ENCODE results near the gene GRHL1.

GRHL1 gene

GRCh38 chr2:9968553-9969497, 17.3 kb downstream of the GRHL1 start:
- TF ChIP-seq EZH2phosphoT487 (IDR thresholded peaks at IDR 0.05; ENCODE audit: low read depth): no peak
- no peak for TF ChIP-seq CTCF (IDR thresholded peaks at IDR 0.05; ENCODE audit: low read depth, low read length)
- no peaks in the 10 kb centered on the region for H3K27me3 ChIP-seq (ENCODE audit: low read depth, low read length)
- H3K36me3 ChIP-seq (replicated peaks; ENCODE audit: low read depth, low read length): no peaks in the 10 kb centered on the region
- no peaks in the 10 kb centered on the region for H4K20me1 ChIP-seq (ENCODE audit: insufficient read depth, low read length)
- no peak overlapping the region for H2AFZ ChIP-seq (ENCODE audit: low read depth, low read length)
- no peaks in the 10 kb centered on the region for H3K9me3 ChIP-seq (ENCODE audit: insufficient read depth, low read length)
- H3K9ac ChIP-seq (ENCODE audit: low read length): no peak overlapping the region
- H3K4me1 ChIP-seq (ENCODE audit: low read length): peaks cover 44% of the 10 kb centered on the region
- peak overlapping the region; percentile 55 for H3K4me3 ChIP-seq (ENCODE audit: low read length)
- peak overlapping the region; percentile 70 for H3K27ac ChIP-seq (ENCODE audit: low read length)
- H3K79me2 ChIP-seq (ENCODE audit: low read length): no peaks in the 10 kb centered on the region
- peak overlapping the region; percentile 70 for H3K4me2 ChIP-seq (ENCODE audit: low read length)

- TF ChIP-seq CTCF (IDR thresholded peaks at IDR 0.05; ENCODE audit: low read depth, low read length) (no peak), EZH2phosphoT487 (IDR thresholded peaks at IDR 0.05; ENCODE audit: low read depth) (no peak)
- Histone ChIP-seq H4K20me1 (ENCODE audit: insufficient read depth, low read length) (no peaks in the 10 kb centered on the region), H3K4me1 (ENCODE audit: low read length) (peaks cover 34% of the 10 kb centered on the region), H3K27ac (ENCODE audit: low read length) (no peak overlapping the region), H3K9ac (ENCODE audit: low read length) (no peak overlapping the region), H3K4me2 (ENCODE audit: low read length) (no peak overlapping the region), H3K4me3 (ENCODE audit: low read length) (no peak overlapping the region), H3K79me2 (ENCODE audit: low read length) (no peaks in the 10 kb centered on the region), H2AFZ (ENCODE audit: low read depth, low read length) (no peak overlapping the region), H3K27me3 (ENCODE audit: low read depth, low read length) (no peaks in the 10 kb centered on the region), H3K9me3 (ENCODE audit: insufficient read depth, low read length) (no peaks in the 10 kb centered on the region), H3K36me3 (replicated peaks; ENCODE audit: low read depth, low read length) (no peaks in the 10 kb centered on the region)
These were observed 18.9 kb downstream of the GRHL1 start for GRCh38 chr2:9970200-9971044.

GRCh38 chr2:9971105-9971818, 19.8 kb downstream of the GRHL1 start:
- Histone ChIP-seq H2AFZ (ENCODE audit: low read depth, low read length) (no peak overlapping the region), H3K4me3 (ENCODE audit: low read length) (no peak overlapping the region), H3K4me1 (ENCODE audit: low read length) (peaks cover 28% of the 10 kb centered on the region), H3K79me2 (ENCODE audit: low read length) (no peaks in the 10 kb centered on the region), H3K27me3 (ENCODE audit: low read depth, low read length) (no peaks in the 10 kb centered on the region), H3K9me3 (ENCODE audit: insufficient read depth, low read length) (no peaks in the 10 kb centered on the region), H3K27ac (ENCODE audit: low read length) (no peak overlapping the region), H3K4me2 (ENCODE audit: low read length) (no peak overlapping the region), H4K20me1 (ENCODE audit: insufficient read depth, low read length) (no peaks in the 10 kb centered on the region), H3K9ac (ENCODE audit: low read length) (no peak overlapping the region), H3K36me3 (replicated peaks; ENCODE audit: low read depth, low read length) (no peaks in the 10 kb centered on the region)
- no peak for TF ChIP-seq CTCF (IDR thresholded peaks at IDR 0.05; ENCODE audit: low read depth, low read length)
- TF ChIP-seq EZH2phosphoT487 (IDR thresholded peaks at IDR 0.05; ENCODE audit: low read depth): no peak
